Limb (tissue), 2 donors: ENCODE data around the gene MMEL1.

Source experiments
- DNase-seq, 2 donors: peaks; one replicate each; pipeline ENCODE4 v3.0.0-alpha.2; 2016; ENCODE audit errors: extremely low spot score in 2 of 2

The MMEL1 gene

GRCh38 chr1:2642560-2643413, 10.0 kb upstream of the MMEL1 start:
- DNase-seq, result peak; percentile 95 to 96

GRCh38 chr1:2642131-2642559, 9.3 kb upstream of the MMEL1 start:
- DNase-seq, result no peak

- DNase-seq, result peak in 1 of 2 donors; percentile 30
Observed at GRCh38 chr1:2641381-2642130, 8.7 kb upstream of the MMEL1 start.

- peak in 1 of 2 donors; percentile 22 for DNase-seq
Observed at GRCh38 chr1:2640626-2641025, 7.8 kb upstream of the MMEL1 start.

GRCh38 chr1:2639607-2640521, 7.0 kb upstream of the MMEL1 start:
- DNase-seq, result peak; percentile 2 to 34

GRCh38 chr1:2639203-2639602, 6.4 kb upstream of the MMEL1 start:
- peak in 1 of 2 donors; percentile 20 for DNase-seq

- DNase-seq, result peak in 1 of 2 donors; percentile 19
Observed at GRCh38 chr1:2638466-2639115, 5.8 kb upstream of the MMEL1 start.

- DNase-seq, result no peak
Observed at GRCh38 chr1:2637442-2638145, 4.8 kb upstream of the MMEL1 start.

GRCh38 chr1:2636733-2637132, 3.9 kb upstream of the MMEL1 start:
- no peak for DNase-seq

- DNase-seq, result peak in 1 of 2 donors; percentile 23
Observed at GRCh38 chr1:2635361-2636010, 2.7 kb upstream of the MMEL1 start.

GRCh38 chr1:2633936-2634491, 1.2 kb upstream of the MMEL1 start:
- peak in 1 of 2 donors; percentile 27 for DNase-seq

- no peak for DNase-seq
Observed at GRCh38 chr1:2633366-2633935, 635 bp upstream of the MMEL1 start.

- peak in 1 of 2 donors; percentile 26 for DNase-seq
Observed at GRCh38 chr1:2632051-2632430, 775 bp downstream of the MMEL1 start.

GRCh38 chr1:2631136-2632050, 1.4 kb downstream of the MMEL1 start:
- DNase-seq, result no peak

GRCh38 chr1:2630498-2631135, 2.2 kb downstream of the MMEL1 start:
- no peak for DNase-seq

GRCh38 chr1:2629627-2630497, 3.0 kb downstream of the MMEL1 start:
- DNase-seq, result peak in 1 of 2 donors; percentile 23
